DMS 273 (cell line): Measurements from ENCODE around the gene SSTR5.
"Not testable (repeated sequence)": the region's sequence is repeated elsewhere in the genome, so short reads cannot be mapped to it uniquely, and the experiment has no call there.

ENCODE experiments used
- DNase-seq: peaks from one replicate; lab custom pipeline; 2025; ENCODE audit not compliant: unreplicated experiment; lab: John Stamatoyannopoulos, UW

The SSTR5 gene

DNA sequence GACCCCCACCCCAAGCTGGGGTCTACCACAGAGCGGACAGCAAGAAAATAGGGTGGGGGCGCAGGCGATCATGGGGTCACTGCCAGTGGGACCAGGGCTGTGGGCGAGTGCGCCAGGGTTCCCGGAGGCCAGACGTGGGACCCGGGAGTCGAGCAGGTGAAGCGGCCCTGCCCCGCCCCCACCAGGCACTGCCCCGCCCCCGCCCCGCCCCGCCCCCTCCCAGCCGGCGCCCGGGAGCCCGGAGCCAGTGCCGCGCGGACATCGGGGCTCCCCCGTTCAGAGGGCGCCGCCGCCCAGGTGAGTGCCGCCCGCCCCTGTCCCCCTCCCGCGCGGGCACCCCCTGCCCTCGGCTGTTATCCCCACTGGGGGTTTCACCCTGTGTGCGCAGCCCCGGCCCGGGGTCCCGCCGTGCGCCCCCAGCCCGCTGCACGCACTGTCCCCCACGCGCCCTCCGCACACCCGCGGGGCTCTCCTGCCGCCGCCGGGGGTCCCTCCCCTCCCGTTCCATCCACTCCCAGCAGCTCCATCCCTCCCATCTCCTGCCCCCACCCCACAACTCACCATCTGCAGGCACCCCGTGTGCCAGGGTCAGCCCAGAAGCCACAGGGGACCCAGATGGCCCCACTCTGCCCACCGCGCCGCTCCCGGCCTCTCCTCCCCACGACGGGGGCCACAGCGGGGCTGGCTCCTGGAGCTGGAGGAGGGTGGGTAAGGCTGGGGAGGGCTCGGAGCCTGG is at the start of gene SSTR5:
Gene SSTR5, plus strand, starts transcription at position 222 of the 736 bp plus-strand sequence. CDS start 6,122 bp downstream, outside the sequence.
- no peak for DNase-seq

DNA sequence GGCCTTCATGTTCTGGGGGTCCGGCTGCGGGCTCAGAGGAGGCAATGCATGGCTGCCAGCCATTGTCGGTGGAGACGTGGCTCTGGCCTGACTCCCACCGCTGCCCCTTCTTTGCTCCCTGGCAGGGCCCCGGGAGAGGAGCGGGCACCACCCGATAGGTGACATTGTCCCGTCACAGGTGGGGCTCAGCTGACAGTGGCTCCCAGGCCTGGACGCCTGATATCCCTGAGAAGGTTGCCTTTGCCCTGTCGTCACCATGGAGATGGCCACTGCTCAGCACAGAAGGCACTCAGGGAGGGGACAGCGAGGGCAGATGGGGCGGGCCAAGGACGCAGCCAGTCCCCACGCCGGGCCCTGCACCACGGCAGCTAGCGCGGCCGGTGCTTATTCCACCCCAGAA is 48.4 kb upstream of the SSTR5 start:
- DNase-seq, result no peak

DNA sequence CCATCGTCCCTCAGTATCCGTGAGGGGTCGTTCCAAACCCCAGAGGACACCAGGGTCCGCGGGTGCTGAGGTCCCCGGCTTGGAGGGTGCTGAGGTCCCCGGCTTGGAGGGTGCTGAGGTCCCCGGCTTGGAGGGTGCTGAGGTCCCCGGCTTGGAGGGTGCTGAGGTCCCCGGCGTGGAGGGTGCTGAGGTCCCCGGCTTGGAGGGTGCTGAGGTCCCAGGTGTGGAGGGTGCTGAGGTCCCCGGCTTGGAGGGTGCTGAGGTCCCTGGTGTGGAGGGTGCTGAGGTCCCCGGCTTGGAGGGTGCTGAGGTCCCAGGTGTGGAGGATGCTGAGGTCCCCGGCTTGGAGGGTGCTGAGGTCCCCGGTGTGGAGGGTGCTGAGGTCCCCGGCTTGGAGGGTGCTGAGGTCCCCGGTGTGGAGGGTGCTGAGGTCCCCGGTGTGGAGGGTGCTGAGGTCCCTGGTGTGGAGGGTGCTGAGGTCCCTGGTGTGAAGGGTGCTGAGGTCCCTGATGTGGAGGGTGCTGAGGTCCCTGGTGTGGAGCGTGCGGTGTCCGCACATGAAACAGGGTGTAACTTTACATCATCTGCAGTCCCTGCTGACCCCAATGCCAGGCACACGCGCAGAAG is 47.3 kb upstream of the SSTR5 start:
- DNase-seq, result not testable (repeated sequence)

DNA sequence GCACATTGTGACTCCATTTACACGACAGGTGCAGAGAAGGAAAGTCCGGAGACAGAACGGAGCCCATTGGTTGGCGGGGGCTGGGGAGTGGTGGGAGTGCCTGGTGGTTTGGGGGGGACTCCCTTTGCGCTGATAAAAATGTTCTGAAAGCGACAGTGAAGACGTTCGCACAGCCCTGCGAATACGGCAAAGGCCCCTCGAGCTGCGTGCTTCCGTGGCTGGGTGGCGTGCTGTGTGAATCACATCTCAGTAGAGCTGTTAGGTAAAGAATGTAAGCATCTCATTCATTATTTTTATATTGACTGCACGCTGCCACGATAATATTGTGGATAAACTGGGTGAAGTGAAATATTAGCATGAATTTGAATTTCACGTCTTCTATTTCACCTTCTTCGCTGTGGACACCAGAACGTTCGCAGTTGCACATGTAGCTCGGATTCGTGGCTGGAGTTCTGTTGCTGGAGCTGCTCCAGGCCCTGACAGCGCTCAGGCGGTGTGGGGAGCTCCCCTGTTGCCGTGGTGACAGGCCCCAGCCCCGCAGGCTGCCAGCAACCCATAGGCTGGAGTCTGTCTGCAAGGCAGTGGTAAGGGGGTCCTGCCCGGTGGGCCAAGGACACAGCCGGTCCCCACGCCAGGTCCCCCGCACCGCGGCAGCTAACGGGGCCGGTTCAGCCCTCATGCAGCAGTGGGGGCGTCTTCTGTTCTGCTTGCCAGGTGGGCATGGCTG is 46.3 kb upstream of the SSTR5 start:
- peak; percentile 75 for DNase-seq

DNA sequence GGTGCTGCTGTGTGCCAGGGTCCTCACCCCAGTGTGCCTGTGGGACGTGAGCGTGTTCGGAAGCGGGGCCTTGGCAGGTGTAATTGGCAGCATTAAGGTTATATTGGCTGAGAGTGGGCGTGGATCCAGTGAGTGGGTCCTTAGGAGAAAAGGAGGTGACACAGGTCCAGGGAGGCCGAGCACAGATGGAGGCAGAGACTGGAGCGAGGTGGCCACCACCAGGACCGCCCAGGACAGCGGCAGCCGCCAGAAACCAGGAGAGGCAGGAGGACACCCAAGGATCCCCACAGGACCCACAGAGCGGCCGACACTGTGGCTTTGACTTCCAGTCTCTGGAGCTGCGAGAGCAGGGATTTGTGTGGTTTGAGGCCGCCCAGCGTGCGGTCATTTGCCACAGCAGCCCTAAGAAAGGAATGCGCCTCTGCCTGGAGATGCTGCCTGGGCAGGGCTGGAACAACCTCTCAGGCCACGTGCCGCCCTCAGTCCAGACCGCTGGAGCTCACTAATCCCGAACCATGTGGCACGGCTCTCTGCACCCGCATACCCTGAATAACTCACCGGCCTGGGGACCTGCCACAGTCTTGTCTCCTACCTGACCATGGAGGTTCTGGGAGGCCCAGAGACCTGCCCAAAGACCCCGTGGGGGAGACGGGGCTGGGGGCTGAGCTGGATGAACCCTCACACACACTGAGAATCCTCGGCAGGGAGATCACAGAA is 45.6 kb upstream of the SSTR5 start:
- no peak for DNase-seq

DNA sequence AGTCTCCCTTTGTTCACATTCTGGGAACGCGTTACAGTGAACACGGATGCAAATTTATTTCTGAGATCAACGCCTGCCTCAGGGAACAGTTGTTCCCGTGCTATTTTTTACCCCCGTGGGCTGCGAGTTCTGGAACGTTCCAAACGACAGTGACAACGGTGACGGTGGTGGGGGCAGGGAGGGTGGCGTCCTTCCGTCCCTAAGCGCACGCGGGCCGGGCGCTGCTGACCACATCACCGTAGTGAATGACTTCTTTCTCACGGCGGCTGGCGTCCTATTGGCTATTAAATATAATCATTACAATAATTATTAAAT is 45.1 kb upstream of the SSTR5 start:
- DNase-seq, result no peak

DNA sequence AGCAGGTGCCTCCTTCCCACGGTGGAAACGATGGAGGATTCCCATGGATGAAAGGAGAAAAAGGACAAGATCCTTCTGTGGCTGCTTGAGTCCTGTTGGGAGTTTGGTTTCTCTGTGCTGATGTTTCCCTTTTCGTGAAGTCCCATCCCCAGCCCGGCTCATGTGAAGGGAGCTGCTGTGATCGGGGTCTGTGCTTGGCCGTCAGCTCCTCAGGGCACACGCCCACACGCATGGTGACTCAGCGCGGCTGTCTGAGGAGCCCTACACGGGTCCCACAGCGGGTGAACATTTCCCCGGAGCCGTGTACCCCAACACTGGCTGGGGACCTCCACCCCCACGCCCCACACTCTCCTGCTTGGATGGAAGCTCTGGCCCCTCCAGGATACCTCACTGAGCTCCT is 44.5 kb upstream of the SSTR5 start:
- no peak for DNase-seq

DNA sequence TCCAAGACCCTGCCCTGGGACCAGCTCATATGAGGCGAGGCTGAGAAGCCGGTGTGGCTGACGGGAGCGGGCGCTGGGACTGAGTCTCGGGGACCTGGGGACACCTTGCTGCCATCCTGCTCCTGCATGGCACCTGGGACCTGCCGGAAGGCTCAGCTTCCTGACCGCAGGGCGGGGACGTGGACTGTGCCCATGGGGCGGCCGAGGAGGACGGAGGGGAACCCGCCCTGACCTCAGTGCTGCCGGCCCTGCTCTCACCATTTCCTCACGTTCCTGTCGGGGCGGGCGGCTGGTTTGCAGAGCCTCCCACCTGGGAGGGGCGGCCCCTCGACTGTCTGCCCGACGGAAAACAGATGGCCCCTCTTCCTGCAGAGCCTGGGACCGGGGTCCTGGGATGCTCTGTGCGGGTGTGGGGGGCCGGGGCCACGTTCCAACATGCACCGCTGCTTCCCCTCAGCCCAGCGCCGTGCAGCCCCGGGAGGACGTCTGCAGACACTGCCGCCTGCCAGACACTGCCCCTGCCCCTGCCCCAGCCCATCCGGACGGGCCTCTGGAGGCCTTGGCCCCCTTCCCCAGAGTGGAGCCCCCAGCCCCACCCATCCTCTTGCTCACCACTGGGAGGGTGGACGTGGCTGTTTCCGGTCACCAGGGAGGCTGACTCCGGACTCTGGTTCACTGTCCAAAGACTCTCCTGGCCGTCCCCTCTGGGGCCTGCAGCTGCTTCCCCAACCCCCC is 43.9 kb upstream of the SSTR5 start:
- DNase-seq, result no peak

DNA sequence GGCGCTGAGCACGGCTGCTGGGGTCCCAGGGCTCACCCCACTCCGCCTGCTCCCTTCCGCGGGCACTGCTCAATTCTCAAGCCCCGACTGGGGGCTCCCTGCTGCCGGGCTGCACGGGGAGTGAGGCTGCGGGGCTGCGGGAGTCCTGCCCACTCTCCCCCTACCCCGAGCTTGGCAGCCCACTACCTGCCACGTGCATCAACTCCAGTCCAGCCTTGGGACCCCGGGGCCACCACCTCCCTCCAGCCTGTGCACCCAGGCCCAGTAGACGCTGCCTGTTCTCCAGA is 43.3 kb upstream of the SSTR5 start:
- no peak for DNase-seq

DNA sequence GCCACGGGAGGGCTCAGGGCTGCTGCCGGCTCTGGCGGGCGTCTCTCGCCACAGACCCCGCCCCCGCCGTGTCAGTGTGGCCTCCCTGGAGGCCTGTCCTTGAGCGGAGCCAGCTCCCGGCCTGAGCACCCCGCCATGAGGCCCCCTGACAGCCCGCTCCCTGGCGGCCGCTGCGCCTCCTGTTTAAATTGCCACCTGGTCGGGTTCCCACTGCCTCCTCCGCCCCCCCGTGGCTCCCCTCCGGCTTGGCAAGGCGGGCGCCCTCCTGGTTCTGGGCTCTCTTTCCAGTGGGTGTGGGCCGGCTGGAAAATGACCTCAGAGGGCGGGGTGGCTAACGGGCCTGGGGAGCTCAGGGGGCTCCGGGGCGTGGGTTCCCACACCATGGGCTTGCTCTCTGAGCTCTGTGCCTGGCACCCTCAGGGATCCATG is 42.1 kb upstream of the SSTR5 start:
- peak; percentile 58 for DNase-seq

DNA sequence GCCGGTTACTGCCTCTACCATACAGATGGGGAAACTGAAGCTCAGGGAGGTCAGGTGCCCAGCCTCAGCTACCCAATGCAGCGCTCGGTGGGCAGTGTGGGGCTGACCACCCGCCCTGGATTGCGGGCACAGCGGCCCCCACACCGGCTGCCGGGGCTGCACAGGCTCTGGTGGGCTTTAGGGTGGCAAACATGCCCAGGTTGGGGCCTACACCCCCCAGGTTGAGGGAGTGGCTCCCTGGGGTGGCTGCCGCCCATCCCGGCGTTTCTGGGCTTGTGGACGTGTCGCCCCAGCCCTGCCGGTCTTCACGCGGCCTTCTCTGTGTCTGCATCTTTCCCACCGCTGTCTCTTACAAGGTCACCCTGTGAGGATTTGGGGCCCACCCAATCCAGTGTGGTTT is 40.9 kb upstream of the SSTR5 start:
- no peak for DNase-seq

DNA sequence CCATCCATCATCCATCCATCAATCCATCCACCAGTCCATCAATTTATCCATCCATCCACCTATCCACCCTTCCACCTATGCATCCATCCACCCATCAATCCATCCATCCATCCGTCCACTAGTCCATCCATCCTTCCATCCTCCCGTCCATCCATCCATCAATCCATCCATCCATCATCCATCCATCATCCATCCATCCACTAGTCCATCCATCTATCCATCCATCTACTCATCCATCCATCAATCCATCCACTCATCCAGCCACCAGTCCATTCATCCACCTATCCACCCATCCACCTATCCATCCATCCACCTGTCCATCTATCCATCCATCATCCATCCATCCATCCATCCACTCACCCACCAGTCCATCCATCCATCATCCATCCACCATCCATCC is 39.9 kb upstream of the SSTR5 start:
- no peak for DNase-seq

DNA sequence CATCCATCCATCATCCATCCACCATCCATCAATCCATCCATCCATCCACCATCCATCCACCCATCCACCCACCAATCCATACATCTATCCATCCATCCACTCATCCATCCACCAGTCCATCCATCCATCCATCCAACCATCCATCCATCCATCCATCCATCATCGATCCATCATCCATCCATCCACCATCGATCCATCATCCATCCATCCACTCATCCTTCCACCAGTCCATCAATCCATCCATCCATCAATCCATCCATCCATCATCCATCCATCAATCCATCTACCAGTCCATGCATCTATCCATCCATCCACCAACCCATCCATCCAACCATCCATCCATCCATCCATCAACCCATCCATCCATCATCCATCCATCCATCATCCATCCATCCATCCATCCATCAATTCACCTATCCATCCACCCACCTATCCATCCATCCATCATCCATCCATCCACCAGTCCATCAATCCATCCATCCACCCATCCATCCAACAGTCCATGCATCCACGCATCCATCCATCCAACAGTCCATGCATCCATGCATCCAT is 39.3 kb upstream of the SSTR5 start:
- no peak for DNase-seq

DNA sequence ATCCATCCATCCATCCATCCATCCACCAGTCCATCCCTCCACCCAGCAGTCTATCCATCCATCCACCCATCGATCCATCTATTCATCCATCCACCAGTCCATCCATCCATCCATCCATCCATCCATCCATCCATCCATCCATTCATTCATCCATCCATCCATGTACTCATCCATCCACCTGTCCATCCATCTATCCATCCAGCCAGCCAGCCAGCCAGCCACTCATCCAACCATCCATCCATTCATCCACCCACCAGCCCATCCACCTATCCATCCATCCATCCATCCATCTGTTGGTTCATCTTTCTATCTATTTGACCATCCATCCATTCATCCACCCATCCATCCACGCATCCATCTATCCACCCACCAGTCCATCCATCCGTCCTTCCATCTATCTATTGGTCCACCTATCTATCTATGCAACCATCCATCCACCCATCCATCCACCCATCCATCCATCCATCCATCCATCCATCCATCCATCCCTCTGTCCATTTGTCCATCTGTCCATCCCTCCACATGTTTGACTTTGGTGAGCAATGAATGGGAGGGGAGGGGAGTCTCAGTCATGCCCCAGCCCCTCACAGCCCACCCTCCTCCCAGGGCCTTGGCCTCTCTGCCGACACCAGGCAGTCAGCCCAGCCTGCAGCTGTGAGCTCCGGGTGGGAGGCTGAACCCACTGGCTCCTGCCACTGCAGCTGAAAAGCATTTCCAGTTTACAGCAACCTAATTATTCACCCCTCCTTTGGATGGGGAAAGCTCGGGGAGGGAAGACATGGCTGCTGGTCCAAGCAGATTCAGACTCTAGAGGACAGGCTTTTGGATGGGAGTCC is 38.1 kb upstream of the SSTR5 start:
- DNase-seq, result no peak

DNA sequence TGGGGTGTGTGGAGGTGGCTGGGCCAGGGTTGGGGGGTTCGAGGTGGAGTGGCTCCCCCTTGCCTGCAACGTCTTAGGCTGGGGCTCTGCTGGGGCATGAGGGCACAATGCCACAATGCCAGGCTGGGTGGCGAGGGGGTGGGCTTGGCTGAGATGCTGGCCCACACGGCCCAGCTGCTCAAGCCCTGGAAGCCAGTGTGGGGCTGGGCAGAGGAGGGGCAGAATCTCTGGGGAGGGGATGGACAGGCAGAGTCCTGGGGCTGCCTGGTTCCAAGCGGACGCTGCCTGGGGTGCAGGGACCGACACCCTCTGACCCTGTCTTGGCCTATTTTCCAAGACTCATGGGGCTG is 37.5 kb upstream of the SSTR5 start:
- DNase-seq, result no peak

DNA sequence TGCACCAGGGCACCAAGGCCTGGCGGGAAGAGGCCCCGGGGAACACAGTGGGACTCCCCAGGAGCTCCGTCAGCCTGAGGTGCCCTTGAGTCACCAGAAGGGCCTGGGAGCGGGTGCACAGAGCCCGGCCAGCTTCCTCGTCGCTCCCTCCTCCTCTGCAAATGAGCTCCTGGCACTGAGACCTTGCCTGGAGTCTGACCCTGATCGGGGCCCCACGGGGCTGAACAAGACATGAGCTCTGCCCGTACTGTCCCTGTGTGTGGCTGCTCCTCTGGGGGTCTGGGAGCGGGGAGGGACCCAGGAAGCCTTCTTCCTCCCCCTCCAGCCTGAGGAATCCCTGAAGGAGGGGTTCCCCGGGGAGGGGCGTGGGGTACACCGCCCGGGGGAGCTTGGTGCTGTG is 36.4 kb upstream of the SSTR5 start:
- DNase-seq, result no peak

DNA sequence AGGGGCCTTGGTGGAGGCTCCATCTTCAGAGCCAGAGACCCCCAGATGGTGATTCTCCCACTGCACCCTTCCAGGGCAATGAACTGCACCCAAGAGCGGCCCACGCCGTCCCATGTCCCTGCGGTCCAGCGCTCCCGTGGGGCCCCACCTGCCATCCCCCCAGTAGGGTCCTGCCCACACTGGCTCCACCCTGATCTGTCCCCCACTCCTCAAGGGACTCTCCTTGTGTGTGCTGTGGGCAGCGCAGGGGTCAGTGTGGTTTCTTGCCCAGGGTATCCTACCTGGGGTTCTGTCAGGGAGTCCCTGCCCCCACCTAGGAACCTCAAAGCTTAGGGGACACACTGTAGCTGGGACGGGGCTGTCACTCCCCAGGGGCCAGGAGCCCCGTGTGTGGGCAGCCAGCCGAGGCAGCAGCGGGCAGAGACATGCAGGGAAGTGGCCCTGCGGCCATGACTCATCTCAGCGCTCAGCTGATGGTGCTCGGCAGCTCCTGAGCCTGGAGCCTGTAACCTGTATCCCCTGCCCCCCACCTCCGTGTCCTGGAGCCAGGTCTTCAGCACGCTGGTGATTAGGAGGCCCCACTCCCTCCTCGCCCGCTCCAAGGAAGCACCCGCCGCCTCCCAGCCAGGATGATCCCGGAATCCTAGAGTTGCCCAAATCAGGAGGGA is 35.7 kb upstream of the SSTR5 start:
- DNase-seq, result no peak

DNA sequence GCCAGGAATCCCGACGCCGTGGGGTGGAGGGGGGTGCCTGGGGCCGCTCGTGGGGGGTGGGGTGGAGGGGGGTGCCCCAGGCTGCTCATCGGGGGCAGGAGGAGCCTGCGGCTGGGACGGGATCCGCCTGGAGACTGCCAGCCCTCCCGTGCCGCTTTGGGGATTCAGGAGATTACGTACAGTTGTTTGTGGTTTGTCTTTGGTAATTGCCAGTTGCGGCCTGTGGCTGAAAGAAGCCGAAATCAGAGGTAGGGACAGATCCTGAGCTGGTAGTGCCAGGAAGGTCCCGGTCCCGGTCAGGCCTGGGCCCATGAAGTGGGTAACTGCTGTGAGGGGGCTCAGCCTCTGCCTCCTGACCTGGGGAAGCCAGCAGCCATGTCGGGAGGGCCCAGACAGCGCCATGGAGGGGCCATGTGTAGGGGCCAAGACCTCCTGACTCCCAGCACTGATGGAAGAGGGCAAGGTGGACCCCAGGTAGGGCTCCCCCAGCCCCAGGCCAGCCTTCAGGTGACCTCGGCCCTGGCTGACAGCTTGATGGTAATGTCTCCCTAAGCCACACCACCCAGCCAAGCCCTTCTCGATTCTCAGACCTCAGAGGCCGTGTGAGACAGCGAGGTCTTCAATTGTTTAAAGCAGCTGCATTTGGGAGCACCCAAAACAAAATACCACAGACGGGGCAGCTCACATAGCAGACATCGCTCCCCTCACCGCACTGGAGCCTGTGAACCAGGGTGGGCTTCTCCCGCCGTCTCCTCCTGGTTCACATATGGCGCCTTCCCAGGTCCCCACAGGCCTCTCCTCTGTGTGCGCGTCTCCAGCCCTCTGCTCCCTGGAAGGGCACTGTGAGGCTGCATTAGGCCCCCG is 34.9 kb upstream of the SSTR5 start:
- DNase-seq, result no peak

DNA sequence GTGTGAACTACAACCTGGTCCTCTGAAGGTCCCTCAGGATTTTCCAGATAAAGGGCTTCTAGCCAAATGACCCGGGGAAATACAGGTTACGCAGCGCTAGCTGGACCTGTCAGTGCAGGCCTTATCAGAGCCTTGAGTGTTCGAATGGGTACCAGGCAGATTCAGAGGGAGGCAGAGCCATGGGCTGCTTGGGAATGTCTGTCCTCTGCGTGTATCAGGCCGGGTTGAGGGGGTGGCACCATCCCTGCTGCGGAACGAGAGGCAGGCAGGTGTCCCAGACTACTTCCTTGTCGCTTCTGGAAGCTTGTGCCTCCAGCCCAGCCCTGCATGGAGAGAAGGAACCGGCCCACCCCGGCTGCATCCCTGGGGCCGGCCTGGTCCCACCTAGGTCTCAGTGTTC is 33.6 kb upstream of the SSTR5 start:
- no peak for DNase-seq
